Measurements from ENCODE around the gene NPW. TPM values are rescaled to one million over a fixed set of nuclear protein-coding genes. Genes with fewer than 3 reads are reported as not detected.

The NPW gene
- not detected for total RNA-seq

- peaks cover 23% of the 10 kb centered on the region for H3K27me3 ChIP-seq (ENCODE audit: insufficient read depth, low read length)
- peaks cover 38% of the 10 kb centered on the region for H3K4me1 ChIP-seq (ENCODE audit: insufficient read depth, low read length)
- no peaks in the 10 kb centered on the region for H3K9me3 ChIP-seq (ENCODE audit: low read depth, low read length)
- no peak within 1 kb of the TSS for H3K4me3 ChIP-seq (ENCODE audit: low read length)
These were observed at the start of gene NPW for GRCh38 chr16:2019518-2019920. Gene NPW (plus strand): TSS chr16:2019785.

- Histone ChIP-seq H3K9me3 (ENCODE audit: low read depth, low read length) (no peaks in the 10 kb centered on the region), H3K4me3 (ENCODE audit: low read length) (peak within 1 kb of the TSS; percentile 80)
These were observed 47.6 kb upstream of the NPW start, which contains the start of gene TBL3 for GRCh38 chr16:1971796-1972489. Gene TBL3 (plus strand): TSS chr16:1972053. CDS start chr16:1972165, 112 bp downstream.

GRCh38 chr16:1972490-1972877, 47.1 kb upstream of the NPW start:
- Histone ChIP-seq H3K4me1 (ENCODE audit: insufficient read depth, low read length) (peaks cover 19% of the 10 kb centered on the region), H3K27me3 (ENCODE audit: insufficient read depth, low read length) (no peaks in the 10 kb centered on the region), H3K9me3 (ENCODE audit: low read depth, low read length) (no peaks in the 10 kb centered on the region), H3K4me3 (ENCODE audit: low read length) (peak overlapping the region; percentile 80)

More at GRCh38 chr16:1971796-1972489, 47.6 kb upstream of the NPW start, which contains the start of gene TBL3:
- Histone ChIP-seq H3K4me1 (ENCODE audit: insufficient read depth, low read length) (peaks cover 19% of the 10 kb centered on the region), H3K27me3 (ENCODE audit: insufficient read depth, low read length) (no peaks in the 10 kb centered on the region)

GRCh38 chr16:1973461-1974156, 46.0 kb upstream of the NPW start:
- Histone ChIP-seq H3K4me3 (ENCODE audit: low read length) (no peak overlapping the region), H3K9me3 (ENCODE audit: low read depth, low read length) (no peaks in the 10 kb centered on the region), H3K4me1 (ENCODE audit: insufficient read depth, low read length) (peaks cover 19% of the 10 kb centered on the region), H3K27me3 (ENCODE audit: insufficient read depth, low read length) (no peaks in the 10 kb centered on the region)

GRCh38 chr16:1974157-1975070, 45.2 kb upstream of the NPW start:
- H3K9me3 ChIP-seq (ENCODE audit: low read depth, low read length) = no peaks in the 10 kb centered on the region
- H3K4me3 ChIP-seq (ENCODE audit: low read length) = no peak overlapping the region
- H3K4me1 ChIP-seq (ENCODE audit: insufficient read depth, low read length) = peaks cover 19% of the 10 kb centered on the region
- H3K27me3 ChIP-seq (ENCODE audit: insufficient read depth, low read length) = peaks cover 2% of the 10 kb centered on the region

- H3K4me1 ChIP-seq (ENCODE audit: insufficient read depth, low read length) = peaks cover 18% of the 10 kb centered on the region
- H3K9me3 ChIP-seq (ENCODE audit: low read depth, low read length) = no peaks in the 10 kb centered on the region
- H3K27me3 ChIP-seq (ENCODE audit: insufficient read depth, low read length) = peaks cover 14% of the 10 kb centered on the region
- no peak overlapping the region for H3K4me3 ChIP-seq (ENCODE audit: low read length)
These were observed 44.0 kb upstream of the NPW start for GRCh38 chr16:1975432-1976215.

GRCh38 chr16:1976216-1976520, 43.4 kb upstream of the NPW start:
- H3K9me3 ChIP-seq (ENCODE audit: low read depth, low read length) = no peaks in the 10 kb centered on the region
- no peak overlapping the region for H3K4me3 ChIP-seq (ENCODE audit: low read length)
- H3K4me1 ChIP-seq (ENCODE audit: insufficient read depth, low read length) = peaks cover 13% of the 10 kb centered on the region
- H3K27me3 ChIP-seq (ENCODE audit: insufficient read depth, low read length) = peaks cover 19% of the 10 kb centered on the region

- H3K4me1 ChIP-seq (ENCODE audit: insufficient read depth, low read length) = peaks cover 11% of the 10 kb centered on the region
- no peak overlapping the region for H3K4me3 ChIP-seq (ENCODE audit: low read length)
- no peaks in the 10 kb centered on the region for H3K9me3 ChIP-seq (ENCODE audit: low read depth, low read length)
- peaks cover 30% of the 10 kb centered on the region for H3K27me3 ChIP-seq (ENCODE audit: insufficient read depth, low read length)
These were observed 42.4 kb upstream of the NPW start for GRCh38 chr16:1976951-1977874.

- H3K4me1 ChIP-seq (ENCODE audit: insufficient read depth, low read length) = peaks cover 5% of the 10 kb centered on the region
- peaks cover 36% of the 10 kb centered on the region for H3K27me3 ChIP-seq (ENCODE audit: insufficient read depth, low read length)
- no peaks in the 10 kb centered on the region for H3K9me3 ChIP-seq (ENCODE audit: low read depth, low read length)
- no peak overlapping the region for H3K4me3 ChIP-seq (ENCODE audit: low read length)
These were observed 41.7 kb upstream of the NPW start for GRCh38 chr16:1977875-1978268.

- H3K4me1 ChIP-seq (ENCODE audit: insufficient read depth, low read length) = peaks cover 8% of the 10 kb centered on the region
- H3K9me3 ChIP-seq (ENCODE audit: low read depth, low read length) = no peaks in the 10 kb centered on the region
- peaks cover 39% of the 10 kb centered on the region for H3K27me3 ChIP-seq (ENCODE audit: insufficient read depth, low read length)
- H3K4me3 ChIP-seq (ENCODE audit: low read length) = no peak overlapping the region
These were observed 41.0 kb upstream of the NPW start for GRCh38 chr16:1978476-1979120.

- Histone ChIP-seq H3K27me3 (ENCODE audit: insufficient read depth, low read length) (peaks cover 39% of the 10 kb centered on the region), H3K4me3 (ENCODE audit: low read length) (no peak overlapping the region), H3K4me1 (ENCODE audit: insufficient read depth, low read length) (peaks cover 10% of the 10 kb centered on the region), H3K9me3 (ENCODE audit: low read depth, low read length) (no peaks in the 10 kb centered on the region)
These were observed 40.1 kb upstream of the NPW start for GRCh38 chr16:1979271-1980029.

GRCh38 chr16:1980030-1980769, 39.4 kb upstream of the NPW start:
- peaks cover 39% of the 10 kb centered on the region for H3K27me3 ChIP-seq (ENCODE audit: insufficient read depth, low read length)
- H3K9me3 ChIP-seq (ENCODE audit: low read depth, low read length) = no peaks in the 10 kb centered on the region
- H3K4me1 ChIP-seq (ENCODE audit: insufficient read depth, low read length) = peaks cover 17% of the 10 kb centered on the region
- no peak overlapping the region for H3K4me3 ChIP-seq (ENCODE audit: low read length)
